UCSD-AML1 (cell line): ENCODE results near the gene DEPP1.

Experiments used
- DNase-seq: peaks from one replicate; lab custom pipeline; 2025; ENCODE audit not compliant: unreplicated experiment; lab: John Stamatoyannopoulos, UW

The DEPP1 gene

GRCh38 chr10:44934416-44935200 lies 44.0 kb downstream of the DEPP1 start:
- DNase-seq: no peak

GRCh38 chr10:44933451-44934321 lies 44.9 kb downstream of the DEPP1 start:
- no peak for DNase-seq

- DNase-seq: peak; percentile 83
These were observed 45.8 kb downstream of the DEPP1 start for GRCh38 chr10:44932517-44933450.

DNA sequence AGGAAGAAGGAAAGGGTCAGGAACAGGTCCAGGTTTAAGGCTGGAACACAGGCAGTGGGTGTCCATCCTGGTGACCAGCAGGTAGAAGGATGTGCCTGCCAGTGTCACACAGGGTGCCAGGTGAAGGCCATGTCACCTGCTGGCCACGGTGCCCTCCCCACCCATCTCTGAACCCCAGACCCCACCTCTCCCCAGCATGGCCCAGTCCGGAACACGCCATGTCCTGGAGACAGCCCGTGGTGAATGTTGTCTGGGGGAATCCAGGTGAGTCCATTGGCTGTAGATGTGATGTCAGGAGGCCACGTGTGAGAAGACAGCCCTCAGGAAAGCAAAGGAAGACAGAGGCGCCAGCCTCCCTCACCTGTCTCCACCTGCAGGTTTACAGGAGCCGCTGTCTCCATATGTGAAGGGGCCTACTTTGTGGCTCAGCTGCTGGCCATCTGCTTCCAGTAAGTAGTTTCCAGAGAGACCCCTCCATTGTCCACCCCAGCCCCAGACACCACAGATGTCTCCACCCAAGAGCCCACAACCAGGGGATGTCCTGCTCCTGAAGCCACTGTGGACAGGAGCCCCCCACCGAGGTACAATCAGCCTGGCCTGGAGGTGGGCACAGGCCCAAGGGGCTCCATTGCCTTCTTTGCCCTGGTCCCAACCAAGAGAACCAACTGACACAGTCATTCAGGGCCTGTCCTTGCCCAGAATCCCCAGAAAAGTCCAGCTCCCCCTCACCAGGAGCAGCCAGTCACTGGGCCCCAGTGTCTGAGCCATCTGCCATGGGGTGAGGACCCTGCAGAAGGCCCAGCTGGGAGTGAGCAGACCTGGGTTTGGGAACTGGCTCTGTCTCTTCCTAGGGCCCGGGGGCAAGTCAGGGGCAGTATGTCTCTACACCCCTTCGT lies 46.7 kb downstream of the DEPP1 start:
- DNase-seq: no peak

- DNase-seq: no peak
These were observed 47.5 kb downstream of the DEPP1 start for GRCh38 chr10:44930904-44931620.

GRCh38 chr10:44929356-44930255 lies 49.0 kb downstream of the DEPP1 start:
- DNase-seq: no peak

DNA sequence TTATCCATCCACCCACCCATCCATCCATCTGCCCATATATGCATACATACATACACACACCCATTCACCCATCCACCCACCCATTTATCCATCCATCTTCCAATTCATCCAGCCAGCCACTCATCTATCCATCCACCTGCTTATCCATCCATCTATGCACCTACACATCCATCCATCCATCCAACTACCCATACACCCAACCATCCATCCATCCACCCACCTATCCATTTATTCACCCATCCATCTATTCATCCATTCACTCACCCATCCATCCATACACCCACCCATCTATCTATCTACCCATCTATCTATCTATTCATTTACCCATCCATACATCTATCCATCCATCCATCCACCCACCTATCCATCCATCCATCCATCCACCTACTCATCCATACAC lies 50.1 kb downstream of the DEPP1 start:
- no peak for DNase-seq

DNA sequence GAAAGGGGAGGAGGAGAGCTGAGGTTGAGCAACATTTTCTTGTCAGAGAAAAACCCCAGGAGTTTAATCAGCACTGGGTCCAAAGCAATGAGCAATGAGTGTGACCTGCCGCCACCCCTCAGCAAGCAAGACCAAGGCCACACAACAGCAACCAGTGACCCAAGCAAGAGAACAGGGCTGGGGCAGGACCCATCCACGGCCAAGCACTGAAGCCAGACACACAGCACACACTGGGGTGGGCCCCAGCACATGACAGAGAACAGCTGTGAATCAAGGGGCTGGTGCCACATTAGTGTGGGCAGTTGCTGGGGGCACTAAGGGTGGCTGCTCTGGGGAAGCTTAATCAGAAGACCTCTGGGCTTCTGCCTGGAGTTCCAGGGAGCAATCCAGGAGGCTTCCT lies 51.3 kb downstream of the DEPP1 start:
- DNase-seq: no peak

GRCh38 chr10:44926751-44927351 lies 51.8 kb downstream of the DEPP1 start:
- DNase-seq: no peak
